ENCODE data around the gene METRN. TPM values are rescaled to one million over a fixed set of nuclear protein-coding genes. Genes with fewer than 3 reads are reported as not detected.

The METRN gene
- total RNA-seq, 2 donors from 2014 or later, result 52.0 to 78.2 TPM

GRCh38 chr16:677316-678190 is 37.4 kb upstream of the METRN start:
- no peak overlapping the region for H3K4me3 ChIP-seq
- no peak for DNase-seq (ENCODE audit: low spot score)
- H3K9me3 ChIP-seq, result no peaks in the 10 kb centered on the region
- H3K4me1 ChIP-seq (replicated peaks), result peaks cover 11% of the 10 kb centered on the region
- H3K27me3 ChIP-seq (replicated peaks; ENCODE audit: insufficient read depth), result no peaks in the 10 kb centered on the region
- TF ChIP-seq POLR2A (IDR thresholded peaks at IDR 0.05) (no peak), POLR2AphosphoS5 (IDR thresholded peaks at IDR 0.05) (no peak), CTCF (IDR thresholded peaks at IDR 0.05) (no peak)
- peaks cover 12 to 21% of the 10 kb centered on the region in 2 donors for H3K36me3 ChIP-seq
- 33% methylated on average over 55 of the region's 57 CpGs for WGBS
- intact Hi-C loops (cut with DNase I), result no loop called here
- no peak overlapping the region for H3K27ac ChIP-seq

- Histone ChIP-seq H3K4me1 (replicated peaks) (peaks cover 12% of the 10 kb centered on the region), H3K27ac (no peak overlapping the region), H3K27me3 (replicated peaks; ENCODE audit: insufficient read depth) (no peaks in the 10 kb centered on the region), H3K9me3 (no peaks in the 10 kb centered on the region), H3K4me3 (no peak overlapping the region), H3K36me3 (peaks cover 7 to 14% of the 10 kb centered on the region in 2 donors)
- TF ChIP-seq POLR2A (IDR thresholded peaks at IDR 0.05) (no peak), CTCF (IDR thresholded peaks at IDR 0.05) (no peak), POLR2AphosphoS5 (IDR thresholded peaks at IDR 0.05) (no peak)
- DNase-seq (ENCODE audit: low spot score), result no peak
- intact Hi-C loops (cut with DNase I), result no loop called here
- WGBS, result 59% methylated on average over 21 of the region's 21 CpGs
Measured at GRCh38 chr16:678209-678857, 36.6 kb upstream of the METRN start.

GRCh38 chr16:678858-679813 is 35.8 kb upstream of the METRN start:
- 33% methylated on average over 31 of the region's 52 CpGs for WGBS
- Histone ChIP-seq H3K27ac (peak overlapping the region; percentile 88 to 93), H3K4me1 (replicated peaks) (peaks cover 17% of the 10 kb centered on the region), H3K36me3 (peaks cover 7 to 10% of the 10 kb centered on the region in 2 donors), H3K9me3 (no peaks in the 10 kb centered on the region), H3K27me3 (replicated peaks; ENCODE audit: insufficient read depth) (no peaks in the 10 kb centered on the region), H3K4me3 (peak overlapping the region; percentile 25 to 82)
- TF ChIP-seq POLR2AphosphoS5 (IDR thresholded peaks at IDR 0.05) (no peak), CTCF (IDR thresholded peaks at IDR 0.05) (no peak), POLR2A (IDR thresholded peaks at IDR 0.05) (peak; percentile 10)
- peak; percentile 68 for DNase-seq (ENCODE audit: low spot score)
- intact Hi-C loops (cut with DNase I), result no loop called here

- Histone ChIP-seq H3K4me3 (peak within 1 kb of the TSS; percentile 69 to 82), H3K27ac (peak within 1 kb of the TSS; percentile 88 to 93), H3K36me3 (peaks cover 7 to 10% of the 10 kb centered on the region in 2 donors), H3K4me1 (replicated peaks) (peaks cover 22% of the 10 kb centered on the region), H3K27me3 (replicated peaks; ENCODE audit: insufficient read depth) (no peaks in the 10 kb centered on the region), H3K9me3 (no peaks in the 10 kb centered on the region)
- intact Hi-C loops (cut with DNase I), result no loop called here
- peak; percentile 84 for DNase-seq (ENCODE audit: low spot score)
- WGBS, result 4% methylated on average over 69 of the region's 91 CpGs
- TF ChIP-seq POLR2A (IDR thresholded peaks at IDR 0.05), result no peak
- TF ChIP-seq CTCF (IDR thresholded peaks at IDR 0.05), result peak in 1 of 4 experiments; percentile 34
- TF ChIP-seq POLR2AphosphoS5 (IDR thresholded peaks at IDR 0.05), result peak; percentile 37
Measured at GRCh38 chr16:679814-680624, 34.9 kb upstream of the METRN start, which contains the start of gene STUB1. Gene STUB1, plus strand, starts transcription at chr16:680410. Its CDS starts 116 bp downstream, at chr16:680526.

Measured in prostate gland (tissue), 2 donors.